GM21529 (cell line): ENCODE measurements around the gene SUMF1.

Experiments used
- ATAC-seq: cut with Tn5 transposase; IDR thresholded peaks from one replicate; pipeline ENCODE4 v1.9.1; 2021; ENCODE audit not compliant: unreplicated experiment

SUMF1 gene

GRCh38 chr3:4418156-4418555 is 48.9 kb downstream of the SUMF1 start:
- ATAC-seq: no peak

GRCh38 chr3:4417449-4417848 is 49.6 kb downstream of the SUMF1 start:
- ATAC-seq: no peak

GRCh38 chr3:4416961-4417360 is 50.1 kb downstream of the SUMF1 start:
- no peak for ATAC-seq

- no peak for ATAC-seq
Measured at GRCh38 chr3:4416427-4416945, 50.6 kb downstream of the SUMF1 start.

- ATAC-seq: no peak
Measured at GRCh38 chr3:4413467-4413866, 53.6 kb downstream of the SUMF1 start.

GRCh38 chr3:4411833-4412232 is 55.2 kb downstream of the SUMF1 start:
- no peak for ATAC-seq

GRCh38 chr3:4411236-4411635 is 55.8 kb downstream of the SUMF1 start:
- ATAC-seq: no peak

- no peak for ATAC-seq
Measured at GRCh38 chr3:4410606-4411005, 56.5 kb downstream of the SUMF1 start.

GRCh38 chr3:4409971-4410573 is 57.0 kb downstream of the SUMF1 start:
- peak; percentile 49 for ATAC-seq

- ATAC-seq: peak; percentile 37
Measured at GRCh38 chr3:4409415-4409814, 57.7 kb downstream of the SUMF1 start.

GRCh38 chr3:4408958-4409357 is 58.1 kb downstream of the SUMF1 start:
- ATAC-seq: no peak

GRCh38 chr3:4407941-4408340 is 59.1 kb downstream of the SUMF1 start:
- no peak for ATAC-seq

GRCh38 chr3:4406746-4407568 is 60.1 kb downstream of the SUMF1 start:
- peak; percentile 37 for ATAC-seq

- no peak for ATAC-seq
Measured at GRCh38 chr3:4404881-4405280, 62.2 kb downstream of the SUMF1 start.

- ATAC-seq: no peak
Measured at GRCh38 chr3:4401441-4401840, 65.6 kb downstream of the SUMF1 start.

GRCh38 chr3:4399476-4399875 is 67.6 kb downstream of the SUMF1 start:
- no peak for ATAC-seq

- ATAC-seq: no peak
Measured at GRCh38 chr3:4398941-4399245, 68.2 kb downstream of the SUMF1 start.

- no peak for ATAC-seq
Measured at GRCh38 chr3:4398120-4398940, 68.7 kb downstream of the SUMF1 start.

GRCh38 chr3:4397466-4397865 is 69.6 kb downstream of the SUMF1 start:
- ATAC-seq: no peak

- ATAC-seq: no peak
Measured at GRCh38 chr3:4396542-4396941, 70.5 kb downstream of the SUMF1 start.

- no peak for ATAC-seq
Measured at GRCh38 chr3:4396006-4396405, 71.1 kb downstream of the SUMF1 start.

GRCh38 chr3:4395448-4395847 is 71.6 kb downstream of the SUMF1 start:
- ATAC-seq: no peak
